ENCODE measurements around the gene INO80E.
"Not testable (repeated sequence)": the region's sequence is repeated elsewhere in the genome, so short reads cannot be mapped to it uniquely, and the experiment has no call there.

The INO80E gene

DNA sequence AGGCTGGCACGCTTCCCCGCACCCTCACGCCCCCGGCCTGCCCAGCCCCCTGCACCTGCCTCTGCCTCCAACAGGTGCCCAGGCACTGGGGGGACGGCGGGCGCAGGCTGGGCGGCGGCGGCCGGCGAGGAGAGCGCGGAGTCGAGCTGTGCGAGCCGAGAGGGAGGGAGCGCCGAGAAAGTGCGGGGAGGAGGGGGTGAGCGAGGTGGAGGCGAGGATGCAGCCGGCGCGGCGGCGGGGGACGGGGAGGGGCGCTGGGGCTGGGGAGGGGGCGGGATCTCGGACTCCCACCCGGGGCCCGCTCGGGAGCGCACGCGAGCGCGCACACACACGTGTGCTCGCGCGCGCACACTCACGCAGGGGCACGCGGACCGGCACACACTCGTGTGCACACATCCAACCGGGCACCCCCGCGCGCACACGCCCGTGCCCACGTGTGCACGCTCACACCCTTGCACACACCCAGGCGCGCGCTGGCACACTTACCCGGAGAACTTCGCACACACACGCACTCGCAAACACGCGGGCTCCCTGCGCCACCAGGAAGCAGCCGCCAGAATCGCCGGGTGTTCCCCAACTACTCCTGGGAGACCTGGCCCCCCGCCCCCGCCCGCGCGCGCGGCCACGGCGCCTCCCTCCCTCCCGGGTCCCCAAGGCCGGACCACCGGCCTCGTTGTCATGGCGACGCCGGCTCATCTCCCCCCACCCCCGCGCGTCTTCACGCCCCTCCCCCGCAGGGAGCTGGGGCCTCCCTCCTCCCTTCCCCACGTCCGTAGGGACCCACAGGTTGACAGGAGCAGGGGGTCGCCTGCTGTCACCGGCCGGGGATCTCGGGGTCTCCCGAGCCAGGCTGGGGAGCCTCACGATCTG lies 15.0 kb downstream of the INO80E start, which contains the start of gene DOC2A:
DOC2A (minus strand) TSS at position 184 of the 870 bp plus-strand sequence. CDS start 805 bp downstream, outside the sequence.
- peak; percentile 34 to 41 for DNase-seq

- DNase-seq = no peak
These were observed 15.9 kb downstream of the INO80E start for GRCh38 chr16:30011714-30012504.

DNA sequence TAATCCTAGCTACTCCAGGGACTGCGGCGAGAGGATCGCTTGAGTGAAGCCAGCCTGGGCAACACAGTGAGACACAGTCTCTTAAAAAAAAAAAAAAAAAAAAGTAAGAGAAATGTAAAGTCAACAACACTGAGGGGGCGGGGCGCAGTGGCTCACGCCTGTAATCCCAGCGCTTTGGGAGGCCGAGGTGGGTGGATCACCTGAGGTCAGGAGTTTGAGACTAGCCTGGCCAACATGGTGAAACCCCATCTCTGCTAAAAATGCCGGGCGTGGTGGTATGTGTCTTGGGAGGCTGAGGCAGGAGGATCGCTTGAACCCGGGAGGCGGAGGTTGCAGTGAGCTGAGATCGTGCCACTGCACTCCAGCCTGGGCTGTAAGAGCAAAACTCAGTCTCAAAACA lies 16.6 kb downstream of the INO80E start:
- DNase-seq = not testable (repeated sequence)

GRCh38 chr16:30015450-30015849 lies 19.4 kb downstream of the INO80E start:
- not testable (repeated sequence) for DNase-seq

- no peak for DNase-seq
These were observed 20.7 kb downstream of the INO80E start for GRCh38 chr16:30016555-30017276.

GRCh38 chr16:30017277-30017656 lies 21.2 kb downstream of the INO80E start:
- DNase-seq = no peak

DNA sequence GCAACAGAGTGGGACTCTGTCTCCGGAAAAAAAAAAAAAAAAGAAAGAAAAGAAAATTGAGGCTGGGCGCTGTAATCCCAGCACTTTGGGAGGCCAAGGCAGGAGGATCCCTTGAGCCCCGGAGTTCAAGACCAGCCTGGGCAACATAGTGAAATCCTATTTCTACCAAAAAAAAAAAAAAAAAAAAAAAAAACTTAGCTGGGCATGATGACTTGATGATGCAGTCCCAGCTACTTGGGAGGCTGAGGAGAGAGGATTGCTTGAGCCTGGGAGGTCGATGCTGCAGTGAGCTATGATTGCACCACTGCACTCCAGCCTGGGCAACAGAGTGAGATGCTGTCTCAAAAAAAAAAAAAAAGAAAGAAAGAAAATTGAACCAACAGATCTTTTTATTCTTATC lies 21.9 kb downstream of the INO80E start:
- not testable (repeated sequence) for DNase-seq

GRCh38 chr16:30018731-30019158 lies 22.7 kb downstream of the INO80E start:
- no peak for DNase-seq

DNA sequence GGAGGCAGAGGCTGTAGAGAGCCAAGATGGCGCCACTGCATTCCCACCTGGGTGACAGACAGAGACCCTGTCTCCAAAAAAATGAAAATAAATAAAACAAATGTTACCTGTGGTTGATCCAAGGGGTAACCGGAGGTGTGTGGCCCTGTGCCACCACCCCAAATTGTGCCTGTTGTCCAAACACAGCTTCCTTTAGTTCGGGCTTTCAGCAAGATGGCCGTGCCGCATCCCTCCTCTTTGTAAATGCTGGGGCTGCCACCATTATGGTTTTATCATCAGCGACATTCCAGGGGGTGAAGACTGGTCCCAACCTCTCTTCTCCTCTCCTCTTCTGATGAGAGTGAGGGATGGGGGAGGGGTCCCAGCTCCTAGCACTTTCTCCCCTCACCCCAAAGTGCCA lies 26.8 kb downstream of the INO80E start, which contains the start of gene C16orf92:
C16orf92 (plus strand) TSS at position 312 of the 400 bp plus-strand sequence. CDS start 143 bp downstream, outside the sequence.
- DNase-seq = no peak

DNA sequence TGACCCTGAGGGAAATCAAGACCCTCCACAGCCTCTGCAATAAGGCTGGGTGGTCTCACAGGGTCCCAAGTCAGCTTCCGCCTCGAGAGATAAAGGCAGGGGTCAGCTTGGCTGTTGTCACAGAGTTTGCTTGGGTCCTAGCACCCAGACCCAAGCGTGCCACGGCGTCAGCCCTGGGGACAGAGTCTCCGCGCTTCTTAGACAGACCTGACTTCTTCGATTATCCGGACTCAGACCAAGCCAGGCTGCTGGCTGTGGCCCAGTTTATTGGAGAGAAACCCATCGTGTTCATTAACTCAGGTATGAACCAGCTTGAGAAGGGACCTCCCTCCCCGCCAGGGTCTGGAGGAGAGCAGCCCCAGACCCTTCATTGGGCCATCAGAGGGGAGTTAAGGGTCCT lies 27.5 kb downstream of the INO80E start:
- no peak for DNase-seq

DNA sequence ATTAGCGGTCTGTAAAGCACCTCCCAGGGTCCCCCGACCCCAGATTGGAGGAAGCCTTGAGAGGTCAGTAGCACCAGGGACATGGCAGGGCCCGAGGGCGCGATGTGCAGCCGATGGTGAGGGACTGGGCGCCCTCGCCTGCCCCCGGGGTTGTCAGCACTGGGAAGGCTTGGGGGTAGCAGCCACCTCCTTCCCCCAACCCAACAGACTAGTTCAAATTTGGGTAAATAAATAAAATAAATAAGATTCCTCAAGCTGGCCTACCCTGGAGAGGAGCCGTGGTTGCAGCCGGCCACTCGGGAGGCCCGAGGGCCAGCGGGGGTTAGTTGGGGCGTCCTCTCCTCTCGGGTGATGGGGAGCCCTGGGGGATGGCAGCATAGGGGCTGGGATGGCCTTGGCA lies 28.4 kb downstream of the INO80E start:
- DNase-seq = no peak

- no peak for DNase-seq
These were observed 29.1 kb downstream of the INO80E start for GRCh38 chr16:30025156-30025555.

DNA sequence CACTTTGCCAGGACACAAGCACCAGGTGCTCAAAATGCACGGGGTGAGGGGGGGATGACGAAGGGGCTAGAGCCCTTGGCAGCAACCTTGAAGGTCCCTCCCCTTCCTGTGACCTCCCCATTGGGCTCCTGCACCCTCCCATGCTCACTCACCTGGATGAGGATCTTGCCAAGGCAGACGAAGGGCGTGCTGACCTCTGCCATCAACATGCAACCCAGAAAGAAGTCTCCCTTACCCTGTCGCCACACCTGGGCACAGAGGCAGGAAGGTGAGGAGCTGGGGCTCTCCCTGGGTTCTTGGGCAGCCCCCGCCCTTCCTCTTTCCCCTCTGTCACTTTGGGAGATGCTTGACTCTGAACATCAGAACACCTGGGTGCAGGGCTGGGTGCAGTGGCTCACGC lies 29.5 kb downstream of the INO80E start:
- no peak for DNase-seq

GRCh38 chr16:30026449-30026848 lies 30.4 kb downstream of the INO80E start:
- no peak for DNase-seq

GRCh38 chr16:30027588-30028437 lies 31.8 kb downstream of the INO80E start:
- DNase-seq = no peak

GRCh38 chr16:30028438-30029076 lies 32.5 kb downstream of the INO80E start:
- DNase-seq = no peak

DNA sequence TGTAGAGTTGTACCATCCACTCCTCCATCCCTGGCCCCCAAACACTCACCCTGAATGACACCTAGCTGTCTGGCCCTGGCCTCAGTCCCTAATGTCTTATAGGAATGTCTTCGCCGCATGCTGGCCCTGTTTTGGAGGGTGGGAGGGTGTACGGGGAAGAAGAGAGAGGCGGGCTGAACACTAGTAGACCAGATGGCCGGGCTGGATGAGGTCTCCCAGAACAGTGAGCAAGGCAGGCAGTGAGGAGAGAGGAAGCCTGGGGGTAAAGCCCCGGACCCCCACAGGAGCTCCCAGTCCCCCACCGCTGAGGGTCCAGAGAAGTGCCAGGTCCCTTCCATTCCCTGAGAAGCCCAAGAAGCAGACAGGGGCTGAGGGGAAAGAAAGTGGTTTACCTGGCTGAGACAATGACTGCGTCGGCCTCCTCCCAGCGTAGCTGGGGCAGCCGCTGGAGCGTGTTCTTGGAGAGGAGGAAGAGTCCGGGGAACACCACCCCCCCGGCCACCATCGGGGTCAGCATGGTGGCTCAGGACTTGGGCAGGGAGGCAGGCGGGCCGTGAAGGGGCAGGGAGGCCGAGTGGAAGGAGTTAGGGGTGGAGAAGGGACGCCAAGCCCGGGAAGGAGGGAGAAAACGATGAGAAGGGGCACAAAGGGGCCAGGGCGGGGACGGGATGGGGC lies 34.1 kb downstream of the INO80E start:
- DNase-seq = no peak

DNA sequence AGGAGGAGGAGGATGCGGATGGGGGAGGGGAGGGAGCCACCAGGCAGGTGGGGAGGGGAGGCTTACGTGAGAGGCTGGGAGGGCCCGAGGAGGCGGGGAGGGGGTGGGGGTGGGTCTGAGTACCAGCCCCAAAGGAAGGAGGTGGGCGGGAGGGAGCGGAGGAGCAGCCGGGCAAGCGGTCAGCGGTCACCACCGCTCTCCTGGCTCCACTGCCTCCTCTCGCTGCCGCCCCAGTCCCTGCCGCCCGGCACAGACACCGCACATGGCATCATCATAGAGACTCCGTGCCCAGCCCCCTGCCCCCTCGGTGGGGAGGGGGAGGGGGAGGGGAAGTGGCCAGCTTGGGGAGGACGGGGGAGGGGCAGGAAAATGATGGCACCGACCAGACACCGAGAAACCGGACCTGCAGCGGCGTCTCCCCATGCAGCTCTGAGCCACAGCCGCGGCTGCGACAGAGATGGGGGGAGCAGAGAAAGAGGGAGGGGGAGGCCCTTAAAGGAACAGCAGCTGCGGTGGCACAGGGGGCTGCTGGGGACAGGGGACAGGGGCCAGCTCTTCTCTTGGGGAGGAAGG lies 34.9 kb downstream of the INO80E start, which contains the start of gene TLCD3B:
TLCD3B (minus strand) TSS at position 431 of the 573 bp plus-strand sequence. CDS start 744 bp downstream, outside the sequence.
- no peak for DNase-seq

- no peak for DNase-seq
These were observed 35.5 kb downstream of the INO80E start for GRCh38 chr16:30031477-30031918.

All from stimulated activated CD4-positive, alpha-beta T cell treated with anti-CD3 and anti-CD28 coated beads, Interleukin-4, amount 100 ng/mL, for 4 hours (primary cell).